GM21825 (cell line): ENCODE data around the gene EIF4G2.
"Not testable (repeated sequence)": the region's sequence is repeated elsewhere in the genome, so short reads cannot be mapped to it uniquely, and the experiment has no call there.

ENCODE experiments used
- ATAC-seq: cut with Tn5 transposase; IDR thresholded peaks from one replicate; pipeline ENCODE4 v1.9.1; 2021; ENCODE audit warnings: mild to moderate bottlenecking, moderate library complexity; ENCODE audit not compliant: unreplicated experiment

EIF4G2 gene

GRCh38 chr11:10808553-10809372, at the start of gene EIF4G2:
TSS of gene EIF4G2 (minus strand) at chr11:10808926.
- ATAC-seq: peak; percentile 92

GRCh38 chr11:10857709-10858438, 49.1 kb upstream of the EIF4G2 start, which contains the start of gene ZBED5:
TSS of gene ZBED5 (minus strand) at chr11:10858053. CDS start at chr11:10854945, 3,108 bp downstream.
- ATAC-seq: peak; percentile 91

GRCh38 chr11:10857459-10857708, 48.7 kb upstream of the EIF4G2 start:
- peak; percentile 18 for ATAC-seq

- ATAC-seq: peak; percentile 2
Observed at GRCh38 chr11:10856689-10857458, 48.1 kb upstream of the EIF4G2 start.

GRCh38 chr11:10855295-10855694, 46.6 kb upstream of the EIF4G2 start:
- no peak for ATAC-seq

- no peak for ATAC-seq
Observed at GRCh38 chr11:10847960-10848860, 39.5 kb upstream of the EIF4G2 start.

- no peak for ATAC-seq
Observed at GRCh38 chr11:10846660-10847059, 37.9 kb upstream of the EIF4G2 start.

GRCh38 chr11:10845589-10845988, 36.9 kb upstream of the EIF4G2 start:
- ATAC-seq: no peak

GRCh38 chr11:10844796-10845195, 36.1 kb upstream of the EIF4G2 start:
- ATAC-seq: no peak

GRCh38 chr11:10844356-10844755, 35.6 kb upstream of the EIF4G2 start:
- no peak for ATAC-seq

- ATAC-seq: no peak
Observed at GRCh38 chr11:10838881-10839280, 30.2 kb upstream of the EIF4G2 start.

- no peak for ATAC-seq
Observed at GRCh38 chr11:10838083-10838482, 29.4 kb upstream of the EIF4G2 start.

GRCh38 chr11:10836884-10837283, 28.2 kb upstream of the EIF4G2 start:
- ATAC-seq: not testable (repeated sequence)

- ATAC-seq: no peak
Observed at GRCh38 chr11:10829139-10829538, 20.4 kb upstream of the EIF4G2 start.

GRCh38 chr11:10828402-10828801, 19.7 kb upstream of the EIF4G2 start:
- no peak for ATAC-seq

GRCh38 chr11:10824888-10825287, 16.2 kb upstream of the EIF4G2 start:
- ATAC-seq: peak; percentile 85

- no peak for ATAC-seq
Observed at GRCh38 chr11:10823152-10823579, 14.4 kb upstream of the EIF4G2 start.

GRCh38 chr11:10822491-10822890, 13.8 kb upstream of the EIF4G2 start:
- not testable (repeated sequence) for ATAC-seq

- ATAC-seq: no peak
Observed at GRCh38 chr11:10818594-10818993, 9.9 kb upstream of the EIF4G2 start.

GRCh38 chr11:10813945-10814344, 5.2 kb upstream of the EIF4G2 start:
- ATAC-seq: no peak
